DMS153 (cell line): ENCODE data around the gene DGCR6.
"Not testable (repeated sequence)": the region's sequence is repeated elsewhere in the genome, so short reads cannot be mapped to it uniquely, and the experiment has no call there.

Source experiments
- DNase-seq: peaks from one replicate; lab custom pipeline; 2025; lab: John Stamatoyannopoulos, UW

The DGCR6 gene

DNA sequence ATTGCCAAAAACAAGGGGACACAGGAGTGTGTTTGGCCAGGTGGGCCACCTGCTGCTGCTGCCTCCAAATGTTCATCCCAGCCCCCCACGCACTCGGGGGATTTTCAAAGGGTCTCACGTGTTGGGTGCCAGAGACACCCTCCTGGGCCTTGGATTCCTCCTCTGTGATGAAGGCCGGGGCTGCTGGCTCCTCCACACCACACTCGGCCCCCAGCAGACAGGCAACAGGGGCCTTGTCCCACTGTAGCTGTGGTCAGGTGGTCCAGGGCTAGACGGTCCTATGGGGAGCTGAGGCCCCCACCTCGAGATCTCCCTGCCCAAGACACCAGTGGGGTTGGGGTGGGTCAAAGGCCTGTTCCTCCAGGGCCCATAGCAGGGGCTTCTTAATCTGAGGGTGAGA lies 55.1 kb downstream of the DGCR6 start:
- DNase-seq: not testable (repeated sequence)
